ENCODE measurements around the gene FOXL1. TPM values are rescaled to one million over a fixed set of nuclear protein-coding genes. Genes with fewer than 3 reads are reported as not detected.

The FOXL1 gene
- total and polyA plus RNA-seq, 9 donors: 0.10 to 1.3 (median 0.44) TPM; not detected in 1

- H3K27me3 ChIP-seq: no peaks in the 10 kb centered on the region
- no peak for DNase-seq
- peaks cover 5% of the 10 kb centered on the region for H3K4me1 ChIP-seq (ENCODE audit: insufficient read depth)
- WGBS, 3 donors: 82 to 87% (median 84%) methylated on average over 18 of the region's 18 CpGs
- no peak overlapping the region for H3K4me3 ChIP-seq
- H3K27ac ChIP-seq: no peak overlapping the region
- TF ChIP-seq POLR2A (IDR thresholded peaks at IDR 0.05) (no peak), EP300 (IDR thresholded peaks at IDR 0.05) (no peak)
- TF ChIP-seq, protein P1, sequence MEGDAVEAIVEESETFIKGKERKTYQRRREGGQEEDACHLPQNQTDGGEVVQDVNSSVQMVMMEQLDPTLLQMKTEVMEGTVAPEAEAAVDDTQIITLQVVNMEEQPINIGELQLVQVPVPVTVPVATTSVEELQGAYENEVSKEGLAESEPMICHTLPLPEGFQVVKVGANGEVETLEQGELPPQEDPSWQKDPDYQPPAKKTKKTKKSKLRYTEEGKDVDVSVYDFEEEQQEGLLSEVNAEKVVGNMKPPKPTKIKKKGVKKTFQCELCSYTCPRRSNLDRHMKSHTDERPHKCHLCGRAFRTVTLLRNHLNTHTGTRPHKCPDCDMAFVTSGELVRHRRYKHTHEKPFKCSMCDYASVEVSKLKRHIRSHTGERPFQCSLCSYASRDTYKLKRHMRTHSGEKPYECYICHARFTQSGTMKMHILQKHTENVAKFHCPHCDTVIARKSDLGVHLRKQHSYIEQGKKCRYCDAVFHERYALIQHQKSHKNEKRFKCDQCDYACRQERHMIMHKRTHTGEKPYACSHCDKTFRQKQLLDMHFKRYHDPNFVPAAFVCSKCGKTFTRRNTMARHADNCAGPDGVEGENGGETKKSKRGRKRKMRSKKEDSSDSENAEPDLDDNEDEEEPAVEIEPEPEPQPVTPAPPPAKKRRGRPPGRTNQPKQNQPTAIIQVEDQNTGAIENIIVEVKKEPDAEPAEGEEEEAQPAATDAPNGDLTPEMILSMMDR (IDR thresholded peaks at IDR 0.05): no peak
- intact Hi-C loops (cut with DNase I): no loop called here
- H3K9me3 ChIP-seq: no peaks in the 10 kb centered on the region
- no peaks in the 10 kb centered on the region for H3K36me3 ChIP-seq
Measured at GRCh38 chr16:86534779-86535615, 43.4 kb upstream of the FOXL1 start.

GRCh38 chr16:86536621-86537020, 41.7 kb upstream of the FOXL1 start:
- H3K4me3 ChIP-seq: no peak overlapping the region
- 93 to 94% (median 93%) methylated on average over 17 of the region's 17 CpGs for whole genome bisulfite sequencing, 3 donors
- no peak overlapping the region for H3K27ac ChIP-seq
- no peak for DNase-seq
- H3K27me3 ChIP-seq: no peaks in the 10 kb centered on the region
- intact Hi-C loops (cut with DNase I): no loop called here
- no peaks in the 10 kb centered on the region for H3K9me3 ChIP-seq
- no peaks in the 10 kb centered on the region for H3K36me3 ChIP-seq
- no peaks in the 10 kb centered on the region for H3K4me1 ChIP-seq (ENCODE audit: insufficient read depth)
- TF ChIP-seq EP300 (IDR thresholded peaks at IDR 0.05) (no peak), POLR2A (IDR thresholded peaks at IDR 0.05) (no peak)
- TF ChIP-seq, protein P1 (IDR thresholded peaks at IDR 0.05): no peak

DNA sequence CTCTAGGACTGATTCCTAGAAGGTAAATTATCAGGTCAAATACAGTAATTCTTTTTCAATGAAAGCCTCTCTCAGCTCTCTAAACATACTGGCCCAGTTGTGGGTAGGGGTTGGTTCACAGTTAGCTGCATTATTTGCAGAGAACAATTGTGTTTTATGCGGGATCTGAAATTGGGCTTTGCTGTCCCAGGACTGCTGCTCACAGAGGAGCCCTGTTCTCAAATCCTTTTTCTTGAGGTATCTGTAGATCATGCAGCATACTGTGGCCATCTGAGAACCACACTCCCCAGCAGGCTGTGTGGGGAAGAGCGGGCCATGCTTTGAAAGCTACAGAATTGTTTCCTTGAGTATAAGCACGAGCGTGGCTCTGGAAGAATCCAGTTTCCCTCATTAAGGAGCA, 40.9 kb upstream of the FOXL1 start:
- H3K4me1 ChIP-seq (ENCODE audit: insufficient read depth): no peaks in the 10 kb centered on the region
- H3K27me3 ChIP-seq: no peaks in the 10 kb centered on the region
- no peak overlapping the region for H3K27ac ChIP-seq
- WGBS, 3 donors: 90 to 95% (median 95%) methylated on average over 4 of the region's 4 CpGs
- H3K4me3 ChIP-seq: no peak overlapping the region
- H3K36me3 ChIP-seq: no peaks in the 10 kb centered on the region
- DNase-seq: no peak
- intact Hi-C loops (cut with DNase I): no loop called here
- TF ChIP-seq EP300 (IDR thresholded peaks at IDR 0.05) (no peak), POLR2A (IDR thresholded peaks at IDR 0.05) (no peak)
- TF ChIP-seq, protein P1 (IDR thresholded peaks at IDR 0.05): no peak
- no peaks in the 10 kb centered on the region for H3K9me3 ChIP-seq

- Histone ChIP-seq H3K4me3 (no peak overlapping the region), H3K36me3 (no peaks in the 10 kb centered on the region), H3K27me3 (no peaks in the 10 kb centered on the region), H3K9me3 (no peaks in the 10 kb centered on the region), H3K4me1 (ENCODE audit: insufficient read depth) (no peaks in the 10 kb centered on the region), H3K27ac (no peak overlapping the region)
- intact Hi-C loops (cut with DNase I): no loop called here
- WGBS, 3 donors: 88 to 92% (median 91%) methylated on average over 14 to 17 of the region's 17 CpGs
- DNase-seq: no peak
- TF ChIP-seq EP300 (IDR thresholded peaks at IDR 0.05) (no peak), POLR2A (IDR thresholded peaks at IDR 0.05) (no peak)
- TF ChIP-seq, protein P1 (IDR thresholded peaks at IDR 0.05): no peak
Measured at GRCh38 chr16:86538196-86538780, 40.1 kb upstream of the FOXL1 start.

Data from ovary (tissue), 9 donors.